ENCODE data around the gene ZNF93.

Gene ZNF93

GRCh38 chr19:19937403-19937802 lies 36.7 kb downstream of the ZNF93 start:
- Histone ChIP-seq H3K27ac (replicated peaks) (no peak overlapping the region), H3K27me3 (ENCODE audit: insufficient read depth, poor library complexity, severe bottlenecking) (no peaks in the 10 kb centered on the region), H3K4me3 (replicated peaks; ENCODE audit: insufficient read depth, low read length) (no peak overlapping the region)
- TF ChIP-seq SPI1 (IDR thresholded peaks at IDR 0.05; ENCODE audit: borderline replicate concordance, low read depth) (no peak), GABPA (IDR thresholded peaks at IDR 0.05; ENCODE audit: low read depth) (no peak), POLR2AphosphoS5 (IDR thresholded peaks at IDR 0.05; ENCODE audit: low read depth) (no peak), CTCF (IDR thresholded peaks at IDR 0.05; ENCODE audit: insufficient read depth, low read length) (no peak), REST (IDR thresholded peaks at IDR 0.05; ENCODE audit: insufficient replicate concordance, low read depth) (no peak)
- DNase-seq (ENCODE audit: low read depth in 1 of 2, low spot score in 1 of 2), result no peak

DNA sequence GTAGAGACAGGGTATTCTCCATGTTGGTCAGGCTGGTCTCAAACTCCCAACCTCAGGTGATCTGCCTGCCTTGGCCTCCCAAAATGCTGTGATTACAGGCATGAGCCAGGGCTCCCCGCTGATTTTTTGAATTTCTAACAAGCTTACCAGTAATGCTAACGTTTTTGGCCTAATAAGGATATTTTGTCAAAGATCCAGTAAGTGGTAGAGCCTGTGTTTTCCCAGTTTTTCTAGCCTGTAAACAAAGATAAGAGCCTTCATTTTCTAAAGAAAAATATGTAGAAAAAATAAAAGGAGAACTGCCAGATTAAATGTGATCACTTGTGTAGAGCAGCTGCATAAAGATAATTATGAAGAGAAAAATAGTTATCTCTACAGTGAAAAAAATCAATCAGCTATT lies 37.7 kb downstream of the ZNF93 start:
- Histone ChIP-seq H3K27me3 (ENCODE audit: insufficient read depth, poor library complexity, severe bottlenecking) (no peaks in the 10 kb centered on the region), H3K27ac (replicated peaks) (no peak overlapping the region), H3K4me3 (replicated peaks; ENCODE audit: insufficient read depth, low read length) (no peak overlapping the region)
- DNase-seq (ENCODE audit: low read depth in 1 of 2, low spot score in 1 of 2), result no peak
- TF ChIP-seq REST (IDR thresholded peaks at IDR 0.05; ENCODE audit: insufficient replicate concordance, low read depth) (no peak), GABPA (IDR thresholded peaks at IDR 0.05; ENCODE audit: low read depth) (no peak), SPI1 (IDR thresholded peaks at IDR 0.05; ENCODE audit: borderline replicate concordance, low read depth) (no peak), CTCF (IDR thresholded peaks at IDR 0.05; ENCODE audit: insufficient read depth, low read length) (no peak), POLR2AphosphoS5 (IDR thresholded peaks at IDR 0.05; ENCODE audit: low read depth) (no peak)

DNA sequence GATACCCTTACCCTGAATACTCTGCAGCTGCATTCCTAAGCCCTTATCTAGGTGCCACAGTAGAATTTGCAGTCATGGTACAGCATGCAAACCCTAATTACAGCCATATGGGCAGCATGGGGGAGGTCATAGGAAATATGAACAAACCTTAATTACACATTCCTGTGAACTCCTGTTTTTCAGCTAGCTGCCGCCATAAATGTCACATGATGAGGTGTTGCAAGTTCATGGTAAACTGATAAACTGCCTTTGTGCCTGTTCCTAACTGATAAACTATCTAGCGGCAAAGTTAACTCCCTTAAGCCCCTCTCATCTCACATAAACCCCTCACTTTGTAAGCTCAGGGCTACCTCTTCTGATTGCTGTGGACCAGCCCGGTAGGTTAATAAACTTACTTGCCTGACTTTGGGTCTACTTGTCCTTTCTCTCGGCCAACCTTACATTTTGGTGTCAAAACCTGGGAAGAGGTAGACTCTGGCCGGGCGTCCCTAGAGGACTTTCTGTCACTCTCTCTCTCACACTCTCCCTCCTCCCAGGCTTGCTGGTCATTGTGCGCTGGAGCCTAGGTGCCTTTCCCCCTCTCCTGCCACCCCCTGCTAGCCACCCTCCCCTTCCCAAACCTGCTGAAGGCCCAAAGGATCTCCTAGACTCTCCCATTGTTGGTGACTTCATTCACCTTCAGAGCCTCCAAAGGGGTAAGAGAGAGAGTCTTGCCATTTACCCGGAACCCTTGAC lies 43.3 kb downstream of the ZNF93 start:
- Histone ChIP-seq H3K27ac (replicated peaks) (no peak overlapping the region), H3K27me3 (ENCODE audit: insufficient read depth, poor library complexity, severe bottlenecking) (no peaks in the 10 kb centered on the region), H3K4me3 (replicated peaks; ENCODE audit: insufficient read depth, low read length) (no peak overlapping the region)
- no peak for DNase-seq (ENCODE audit: low read depth in 1 of 2, low spot score in 1 of 2)
- TF ChIP-seq GABPA (IDR thresholded peaks at IDR 0.05; ENCODE audit: low read depth) (no peak), SPI1 (IDR thresholded peaks at IDR 0.05; ENCODE audit: borderline replicate concordance, low read depth) (no peak), POLR2AphosphoS5 (IDR thresholded peaks at IDR 0.05; ENCODE audit: low read depth) (no peak), CTCF (IDR thresholded peaks at IDR 0.05; ENCODE audit: insufficient read depth, low read length) (no peak), REST (IDR thresholded peaks at IDR 0.05; ENCODE audit: insufficient replicate concordance, low read depth) (no peak)

Measured in HL-60 (cell line).